ENCODE measurements around the gene ELK3.

Gene ELK3

GRCh38 chr12:96234591-96235483 lies 40.7 kb downstream of the ELK3 start:
- DNase-seq (ENCODE audit: low read depth in 1 of 2, low spot score in 1 of 2): no peak

- DNase-seq (ENCODE audit: low read depth in 1 of 2, low spot score in 1 of 2): no peak
Observed at GRCh38 chr12:96235484-96235826, 41.3 kb downstream of the ELK3 start.

GRCh38 chr12:96236221-96236822 lies 42.1 kb downstream of the ELK3 start:
- no peak for DNase-seq (ENCODE audit: low read depth in 1 of 2, low spot score in 1 of 2)

- DNase-seq (ENCODE audit: low read depth in 1 of 2, low spot score in 1 of 2): no peak
Observed at GRCh38 chr12:96237035-96237434, 42.9 kb downstream of the ELK3 start.

GRCh38 chr12:96237465-96238077 lies 43.4 kb downstream of the ELK3 start:
- peak in 1 of 2 donors; percentile 28 for DNase-seq (ENCODE audit: low read depth in 1 of 2, low spot score in 1 of 2)

- DNase-seq (ENCODE audit: low read depth in 1 of 2, low spot score in 1 of 2): no peak
Observed at GRCh38 chr12:96238336-96239047, 44.3 kb downstream of the ELK3 start.

- DNase-seq (ENCODE audit: low read depth in 1 of 2, low spot score in 1 of 2): no peak
Observed at GRCh38 chr12:96239711-96240635, 45.8 kb downstream of the ELK3 start.

- DNase-seq (ENCODE audit: low read depth in 1 of 2, low spot score in 1 of 2): no peak
Observed at GRCh38 chr12:96240656-96241055, 46.5 kb downstream of the ELK3 start.

GRCh38 chr12:96241431-96241830 lies 47.3 kb downstream of the ELK3 start:
- no peak for DNase-seq (ENCODE audit: low read depth in 1 of 2, low spot score in 1 of 2)

- peak in 1 of 2 donors; percentile 49 for DNase-seq (ENCODE audit: low read depth in 1 of 2, low spot score in 1 of 2)
Observed at GRCh38 chr12:96241846-96242256, 47.7 kb downstream of the ELK3 start.

- DNase-seq (ENCODE audit: low read depth in 1 of 2, low spot score in 1 of 2): no peak
Observed at GRCh38 chr12:96242597-96242996, 48.4 kb downstream of the ELK3 start.

GRCh38 chr12:96244826-96245225 lies 50.7 kb downstream of the ELK3 start:
- no peak for DNase-seq (ENCODE audit: low read depth in 1 of 2, low spot score in 1 of 2)

GRCh38 chr12:96246926-96247505 lies 52.8 kb downstream of the ELK3 start:
- DNase-seq (ENCODE audit: low read depth in 1 of 2, low spot score in 1 of 2): no peak

- DNase-seq (ENCODE audit: low read depth in 1 of 2, low spot score in 1 of 2): no peak
Observed at GRCh38 chr12:96247563-96247962, 53.4 kb downstream of the ELK3 start.

- no peak for DNase-seq (ENCODE audit: low read depth in 1 of 2, low spot score in 1 of 2)
Observed at GRCh38 chr12:96248136-96248931, 54.2 kb downstream of the ELK3 start.

GRCh38 chr12:96249196-96250118 lies 55.3 kb downstream of the ELK3 start:
- no peak for DNase-seq (ENCODE audit: low read depth in 1 of 2, low spot score in 1 of 2)

- no peak for DNase-seq (ENCODE audit: low read depth in 1 of 2, low spot score in 1 of 2)
Observed at GRCh38 chr12:96250119-96250685, 56.0 kb downstream of the ELK3 start.

GRCh38 chr12:96255077-96255476 lies 60.9 kb downstream of the ELK3 start:
- DNase-seq (ENCODE audit: low read depth in 1 of 2, low spot score in 1 of 2): no peak

Measured in stimulated activated CD4-positive, alpha-beta T cell treated with anti-CD3 and anti-CD28 coated beads, Interleukin-15, amount 100 ng/mL, for 1 hour (primary cell).